Measurements from ENCODE around the gene RNF223. TPM values are rescaled to one million over a fixed set of nuclear protein-coding genes. Genes with fewer than 3 reads are reported as not detected.
A peak's percentile ranks its signal among the peaks of the same experiment; 100 is the strongest.

Gene RNF223
- total and polyA plus RNA-seq, 4 donors = 0.54 to 2.4 (median 1.4) TPM

DNA sequence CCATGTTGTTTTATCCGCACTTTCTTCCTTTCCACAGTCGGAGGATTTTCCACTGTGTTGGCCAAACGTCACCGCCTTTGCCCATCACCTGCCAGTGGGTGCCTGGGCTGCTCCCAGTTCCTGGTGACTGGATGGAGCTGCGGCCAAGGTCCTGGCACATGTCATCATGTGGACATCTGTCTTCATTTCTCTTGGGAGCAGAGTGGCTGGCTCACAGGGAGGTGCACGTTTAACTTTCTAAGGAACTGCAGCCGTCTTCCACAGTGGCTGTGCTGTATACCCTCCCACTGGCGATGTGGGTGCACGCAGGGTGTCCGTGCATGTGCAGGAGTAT, 19.5 kb upstream of the RNF223 start:
- DNase-seq = no peak
- no peak overlapping the region for H3K9ac ChIP-seq (ENCODE audit: insufficient read depth in 1 of 2, low read length in 2 of 2)
- H3K27ac ChIP-seq (ENCODE audit: low read depth in 1 of 2, low read length in 1 of 2) = no peak overlapping the region
- ATAC-seq (ENCODE audit: insufficient read depth, low FRiP score) = no peak
- TF ChIP-seq, protein P1, sequence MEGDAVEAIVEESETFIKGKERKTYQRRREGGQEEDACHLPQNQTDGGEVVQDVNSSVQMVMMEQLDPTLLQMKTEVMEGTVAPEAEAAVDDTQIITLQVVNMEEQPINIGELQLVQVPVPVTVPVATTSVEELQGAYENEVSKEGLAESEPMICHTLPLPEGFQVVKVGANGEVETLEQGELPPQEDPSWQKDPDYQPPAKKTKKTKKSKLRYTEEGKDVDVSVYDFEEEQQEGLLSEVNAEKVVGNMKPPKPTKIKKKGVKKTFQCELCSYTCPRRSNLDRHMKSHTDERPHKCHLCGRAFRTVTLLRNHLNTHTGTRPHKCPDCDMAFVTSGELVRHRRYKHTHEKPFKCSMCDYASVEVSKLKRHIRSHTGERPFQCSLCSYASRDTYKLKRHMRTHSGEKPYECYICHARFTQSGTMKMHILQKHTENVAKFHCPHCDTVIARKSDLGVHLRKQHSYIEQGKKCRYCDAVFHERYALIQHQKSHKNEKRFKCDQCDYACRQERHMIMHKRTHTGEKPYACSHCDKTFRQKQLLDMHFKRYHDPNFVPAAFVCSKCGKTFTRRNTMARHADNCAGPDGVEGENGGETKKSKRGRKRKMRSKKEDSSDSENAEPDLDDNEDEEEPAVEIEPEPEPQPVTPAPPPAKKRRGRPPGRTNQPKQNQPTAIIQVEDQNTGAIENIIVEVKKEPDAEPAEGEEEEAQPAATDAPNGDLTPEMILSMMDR (IDR thresholded peaks at IDR 0.05; ENCODE audit: control extremely low read depth, extremely low read depth) = no peak
- no peak overlapping the region for H3K4me3 ChIP-seq
- no peaks in the 10 kb centered on the region for H3K4me1 ChIP-seq (ENCODE audit: control insufficient read depth in 5 of 5, insufficient read depth in 5 of 5, low read length in 5 of 5)
- no peaks in the 10 kb centered on the region for H3K9me3 ChIP-seq (ENCODE audit: control insufficient read depth in 4 of 4, insufficient read depth in 3 of 4, low read length in 3 of 4)
- H3K27me3 ChIP-seq (ENCODE audit: control insufficient read depth in 3 of 3, insufficient read depth in 3 of 3, low read length in 2 of 3) = no peaks in the 10 kb centered on the region
- H3K36me3 ChIP-seq (ENCODE audit: control insufficient read depth in 4 of 4, insufficient read depth in 4 of 4, low read length in 4 of 4) = peaks cover 0 to 3% (median under 1%) of the 10 kb centered on the region in 4 donors
- 91 to 93% methylated on average over 10 of the region's 10 CpGs for WGBS, 2 donors

DNA sequence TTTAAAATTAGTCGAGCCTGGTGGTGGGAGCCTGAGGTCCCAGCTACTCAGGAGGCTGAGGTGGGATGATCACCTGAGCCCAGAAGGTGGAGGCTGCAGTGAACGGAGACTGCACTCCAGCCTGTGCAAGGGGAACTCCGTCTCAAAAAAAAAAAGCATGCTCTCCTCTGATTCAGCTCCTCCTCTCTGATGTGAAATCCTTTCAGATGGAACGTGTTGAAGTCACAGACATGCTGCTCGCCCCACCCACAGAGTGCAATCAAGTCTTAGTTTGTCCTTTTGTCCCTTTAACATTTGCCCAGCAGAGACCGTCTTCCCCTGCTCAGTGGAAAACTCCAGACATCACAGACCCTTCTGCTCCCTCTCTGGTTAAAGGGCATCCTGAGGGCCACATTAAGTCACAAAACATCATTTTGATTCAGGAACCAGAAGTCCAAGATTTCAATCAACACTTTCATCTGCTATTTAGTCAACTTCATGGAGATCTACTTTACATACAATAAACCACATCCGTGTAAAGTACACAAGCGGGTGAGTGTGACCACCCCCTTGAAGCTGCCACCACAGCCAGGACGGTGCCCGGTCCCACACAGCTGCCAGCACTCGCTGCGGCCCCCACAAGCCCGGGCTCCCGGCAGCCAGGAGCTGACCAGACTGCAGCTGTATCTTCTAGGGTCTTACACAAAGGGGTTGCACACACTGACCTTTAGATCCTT, 18.9 kb upstream of the RNF223 start:
- no peak for ATAC-seq (ENCODE audit: insufficient read depth, low FRiP score)
- Histone ChIP-seq H3K9me3 (ENCODE audit: control insufficient read depth in 4 of 4, insufficient read depth in 3 of 4, low read length in 3 of 4) (no peaks in the 10 kb centered on the region), H3K36me3 (ENCODE audit: control insufficient read depth in 4 of 4, insufficient read depth in 4 of 4, low read length in 4 of 4) (peaks cover 0 to 3% (median under 1%) of the 10 kb centered on the region in 4 donors), H3K9ac (ENCODE audit: insufficient read depth in 1 of 2, low read length in 2 of 2) (no peak overlapping the region), H3K4me3 (no peak overlapping the region), H3K27me3 (ENCODE audit: control insufficient read depth in 3 of 3, insufficient read depth in 3 of 3, low read length in 2 of 3) (no peaks in the 10 kb centered on the region), H3K27ac (ENCODE audit: low read depth in 1 of 2, low read length in 1 of 2) (no peak overlapping the region), H3K4me1 (ENCODE audit: control insufficient read depth in 5 of 5, insufficient read depth in 5 of 5, low read length in 5 of 5) (no peaks in the 10 kb centered on the region)
- DNase-seq = peak in 1 of 3 donors; percentile 9
- TF ChIP-seq, protein P1 (IDR thresholded peaks at IDR 0.05; ENCODE audit: control extremely low read depth, extremely low read depth) = no peak
- WGBS, 2 donors = 90 to 91% methylated on average over 14 of the region's 14 CpGs

DNA sequence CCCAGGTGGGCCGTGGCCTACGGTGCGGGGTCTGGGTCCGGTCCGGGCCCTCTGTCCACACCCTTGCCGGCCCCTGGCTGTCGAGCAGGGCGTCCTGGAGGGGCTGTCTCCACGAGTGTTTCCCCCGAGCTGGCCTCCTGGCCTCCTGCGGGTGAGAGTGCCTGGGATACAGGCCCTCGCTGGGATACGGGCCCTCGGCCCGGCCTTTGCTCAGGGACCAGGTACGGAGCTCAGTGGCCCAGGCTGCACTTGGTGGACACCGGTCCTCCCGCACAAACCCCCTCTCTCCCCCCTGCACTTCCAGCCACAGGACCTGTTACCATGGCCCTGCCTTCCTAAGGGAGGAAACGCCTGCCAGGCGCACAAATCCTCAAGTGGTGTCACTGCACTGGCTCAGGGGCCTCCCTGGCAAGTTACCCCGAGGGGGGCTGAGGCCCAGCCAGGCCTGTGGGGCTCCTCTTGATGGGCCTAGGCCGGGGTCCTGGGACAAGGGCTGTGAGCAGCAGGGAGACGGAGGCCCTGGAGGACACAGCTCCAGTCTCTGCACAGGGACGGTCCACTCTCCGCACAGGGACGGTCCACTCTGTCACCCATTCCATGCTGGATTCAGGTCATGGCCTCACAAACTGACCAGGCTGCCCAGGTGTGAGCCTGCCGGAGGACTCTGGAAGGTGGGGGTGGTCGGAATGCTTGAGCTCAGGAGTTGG, 18.2 kb upstream of the RNF223 start:
- Histone ChIP-seq H3K36me3 (ENCODE audit: control insufficient read depth in 4 of 4, insufficient read depth in 4 of 4, low read length in 4 of 4) (peaks cover 0 to 3% (median under 1%) of the 10 kb centered on the region in 4 donors), H3K9me3 (ENCODE audit: control insufficient read depth in 4 of 4, insufficient read depth in 3 of 4, low read length in 3 of 4) (no peaks in the 10 kb centered on the region), H3K4me3 (no peak overlapping the region), H3K27ac (ENCODE audit: low read depth in 1 of 2, low read length in 1 of 2) (no peak overlapping the region), H3K9ac (ENCODE audit: insufficient read depth in 1 of 2, low read length in 2 of 2) (no peak overlapping the region), H3K4me1 (ENCODE audit: control insufficient read depth in 5 of 5, insufficient read depth in 5 of 5, low read length in 5 of 5) (no peaks in the 10 kb centered on the region), H3K27me3 (ENCODE audit: control insufficient read depth in 3 of 3, insufficient read depth in 3 of 3, low read length in 2 of 3) (no peaks in the 10 kb centered on the region)
- DNase-seq = peak in 1 of 3 donors; percentile 10
- WGBS, 2 donors = 96% methylated on average over 28 of the region's 28 CpGs
- no peak for ATAC-seq (ENCODE audit: insufficient read depth, low FRiP score)
- TF ChIP-seq, protein P1 (IDR thresholded peaks at IDR 0.05; ENCODE audit: control extremely low read depth, extremely low read depth) = no peak
